Gastroesophageal sphincter (tissue), 3 donors: ENCODE measurements around the gene SETD4.

Experiments used
- CTCF ChIP-seq, 4 experiments: fragments of 200-600 bp in 2 of 4; fragments of 450-650 bp in 2 of 4; sonication (generic) in 1 of 4; IDR thresholded peaks; one replicate each; pipeline ENCODE4 v1.5.1; 2017 to 2019; ENCODE audit warnings: antibody characterized with exemption in 4 of 4, mild to moderate bottlenecking in 2 of 4, moderate library complexity in 2 of 4
- EP300 ChIP-seq: sonication (generic); formaldehyde crosslinking; IDR thresholded peaks from one replicate; pipeline ENCODE4 v1.6.1; 2017; ENCODE audit warnings: antibody characterized with exemption, mild to moderate bottlenecking
- POLR2A ChIP-seq, 2 donors: fragments of 450-650 bp; IDR thresholded peaks; one replicate each; pipeline ENCODE4 v1.6.1; 2017; ENCODE audit warnings: antibody characterized with exemption in 2 of 2, mild to moderate bottlenecking in 2 of 2, moderate library complexity in 1 of 2
- POLR2AphosphoS5 ChIP-seq: sonication (generic); formaldehyde crosslinking; IDR thresholded peaks from one replicate; pipeline ENCODE4 v1.6.1; 2017; ENCODE audit warnings: antibody characterized with exemption

GRCh38 chr21:36075171-36075570 is 14.8 kb upstream of the SETD4 start:
- TF ChIP-seq CTCF (IDR thresholded peaks at IDR 0.05) (no peak), POLR2A (IDR thresholded peaks at IDR 0.05) (no peak), POLR2AphosphoS5 (no peak), EP300 (no peak)
